Endothelial cell of umbilical vein (primary cell): ENCODE measurements around the gene GTF2E1. TPM values are rescaled to one million over a fixed set of nuclear protein-coding genes. Genes with fewer than 3 reads are reported as not detected.
"Not testable (repeated sequence)": the region's sequence is repeated elsewhere in the genome, so short reads cannot be mapped to it uniquely, and the experiment has no call there.

Source experiments
- BruUV-seq: library from RNA; stranded (reverse); fragments of 400-500 nt; replicated peaks from 2 replicates; lab custom pipeline; 2021; lab: Mats Ljungman, UMichigan
- CTCF ChIA-PET: fragments of 300-600, 350-600 bp; sonication (Branson Sonifier 250); formaldehyde crosslinking; loops from one replicate; lab custom pipeline; 2021; ENCODE audit warnings: antibody characterized with exemption, inconsistent platforms; lab: Charles Lee
- POLR2A ChIA-PET: fragments of 300-600, 350-600 bp; sonication (Branson Sonifier 250); formaldehyde crosslinking; loops from one replicate; lab custom pipeline; 2021; ENCODE audit warnings: antibody characterized with exemption, inconsistent platforms; lab: Charles Lee
- DNase-seq: peaks from one replicate; pipeline ENCODE4 v3.0.0-alpha.2; 2011; ENCODE audit warnings: low read depth, low spot score
- FAIRE-seq: peaks from 2 replicates; lab custom pipeline; 2011; peaks lifted over from hg19 to GRCh38; lab: Jason Lieb, UNC
- H2AFZ ChIP-seq: 2 replicates; pipeline ENCODE4 v1.6.0; 2012; ENCODE audit warnings: low read depth, low read length, control low read depth, inconsistent platforms
- H3K27ac ChIP-seq: 2 replicates; pipeline ENCODE4 v1.5.1; 2011; ENCODE audit warnings: low read depth, mild to moderate bottlenecking, control low read depth, low read length, moderate library complexity; ENCODE audit not compliant: insufficient read depth
- H3K27me3 ChIP-seq, 2 experiments: 2 replicates each; pipeline versions ENCODE4 v1.6.0 to v1.6.1; 2011; ENCODE audit warnings: low read length in 2 of 2, mixed read lengths in 1 of 2; ENCODE audit not compliant: control insufficient read depth in 2 of 2, insufficient read depth in 2 of 2
- H3K36me3 ChIP-seq, 2 experiments: 2 replicates in 1 of 2; 3 replicates in 1 of 2; pipeline ENCODE4 v1.5.1; 2011; ENCODE audit warnings: low read length in 2 of 2, mild to moderate bottlenecking in 1 of 2, moderate library complexity in 1 of 2; ENCODE audit not compliant: control insufficient read depth in 2 of 2, insufficient read depth in 2 of 2; ENCODE audit errors: extremely low read depth in 1 of 2
- H3K4me1 ChIP-seq: 3 replicates; pipeline ENCODE4 v1.5.1; 2011; ENCODE audit warnings: mild to moderate bottlenecking, low read length; ENCODE audit not compliant: control insufficient read depth, insufficient read depth; ENCODE audit errors: extremely low read depth
- H3K4me2 ChIP-seq: 2 replicates; pipeline ENCODE4 v1.6.1; 2011; ENCODE audit warnings: low read length, control low read depth, mixed read lengths; ENCODE audit not compliant: insufficient read depth
- H3K4me3 ChIP-seq, 3 experiments: fragments of 200-600 bp in 1 of 3; sonication (generic), shearing (Covaris generic) in 1 of 3; replicated peaks in 1 of 3; 2 replicates each; pipeline ENCODE4 v1.5.1; 2011 to 2016; ENCODE audit warnings: control low read depth in 3 of 3, low read length in 3 of 3, mild to moderate bottlenecking in 2 of 3, inconsistent platforms in 1 of 3, low read depth in 1 of 3, moderate library complexity in 1 of 3; ENCODE audit not compliant: insufficient read depth in 1 of 3
- H3K79me2 ChIP-seq: 2 replicates; pipeline ENCODE4 v1.6.0; 2012; ENCODE audit warnings: low read length, inconsistent platforms; ENCODE audit not compliant: control insufficient read depth, insufficient read depth
- H3K9ac ChIP-seq: replicated peaks from 2 replicates; pipeline ENCODE3; 2011; ENCODE audit warnings: low read length, control low read depth; ENCODE audit not compliant: insufficient read depth; ENCODE audit errors: extremely low read depth
- H3K9me1 ChIP-seq: replicated peaks from 3 replicates; pipeline ENCODE4 v1.6.0; 2011; ENCODE audit warnings: mild to moderate bottlenecking, low read length; ENCODE audit not compliant: control insufficient read depth, insufficient read depth; ENCODE audit errors: extremely low read depth
- H3K9me3 ChIP-seq: replicated peaks from 2 replicates; pipeline ENCODE4 v1.5.1; 2012; ENCODE audit warnings: low read length, inconsistent platforms; ENCODE audit not compliant: control insufficient read depth, insufficient read depth
- H4K20me1 ChIP-seq: replicated peaks from 2 replicates; pipeline ENCODE3; 2011; ENCODE audit warnings: mild to moderate bottlenecking, low read length; ENCODE audit not compliant: control insufficient read depth, insufficient read depth; ENCODE audit errors: extremely low read depth
- EZH2 ChIP-seq: IDR thresholded peaks from 2 replicates; pipeline ENCODE4 v1.6.1; 2012; ENCODE audit warnings: borderline replicate concordance, low read depth, mild to moderate bottlenecking, moderate library complexity, low read length, inconsistent platforms; ENCODE audit not compliant: severe bottlenecking
- FOS ChIP-seq: IDR thresholded peaks from 2 replicates; pipeline ENCODE4 v1.6.1; 2011; ENCODE audit warnings: mild to moderate bottlenecking, low read length, moderate library complexity, borderline replicate concordance; ENCODE audit not compliant: insufficient read depth
- GATA2 ChIP-seq: IDR thresholded peaks from 2 replicates; pipeline ENCODE4 v1.7.0; 2011; ENCODE audit warnings: low read depth, mild to moderate bottlenecking, moderate library complexity, mixed read lengths, low read length; ENCODE audit not compliant: insufficient read length, insufficient read depth
- JUN ChIP-seq: IDR thresholded peaks from 2 replicates; pipeline ENCODE4 v1.6.1; 2011; ENCODE audit warnings: borderline replicate concordance, low read depth; ENCODE audit not compliant: insufficient read length, insufficient read depth
- MAX ChIP-seq: IDR thresholded peaks from 2 replicates; pipeline ENCODE4 v1.6.1; 2011; ENCODE audit not compliant: insufficient read depth, insufficient read length
- MYC ChIP-seq: IDR thresholded peaks from one replicate; pipeline ENCODE4 v1.6.1; 2011; ENCODE audit warnings: mild to moderate bottlenecking, low read depth, low read length
- POLR2AphosphoS5 ChIP-seq: IDR thresholded peaks from 2 replicates; pipeline ENCODE4 v1.6.1; 2012; ENCODE audit warnings: low read depth, mild to moderate bottlenecking, control low read depth, low read length, moderate library complexity; ENCODE audit not compliant: insufficient read depth
- dilution Hi-C: fragments of 300-500 bp; cut with MboI; formaldehyde crosslinking; loops from one replicate; pipeline ENCODE4 v1.15.0; 2019; ENCODE audit warnings: low sequenced_read_pairs; ENCODE audit not compliant: extremely low pct_ligation_motif_present
- intact Hi-C: fragments of 100-400 bp; cut with micrococcal nuclease; formaldehyde crosslinking; loops from one replicate; pipeline ENCODE4 v1.10.0; 2022
- polyA plus RNA-seq, 4 experiments: library from polyadenylated mRNA; depleted of rRNA in 3 of 4; stranded (reverse) in 3 of 4; unstranded in 1 of 4; fragments of >200 nt; gene quantifications; 2 replicates each; pipeline versions ENCODE4 v1.2.1 to v1.2.3, GENCODE V29; 2011 to 2012; ENCODE audit warnings: missing spikeins in 1 of 4
- total RNA-seq: library from RNA; stranded (reverse); gene quantifications from 2 replicates; pipeline ENCODE4 v1.2.3, GENCODE V29; 2021

The GTF2E1 gene
- total and polyA plus RNA-seq, 2 donors (not counting 3 experiments of a cell fraction or from before 2014, with no cell fraction given), result 10.6 to 27.7 TPM

- CTCF ChIA-PET, result interaction anchor here (0.7 to 3.3 kb wide), 9 partner anchors 9 to 337 kb away, joined by 3 to 23 read pairs (median 5); no protein-coding TSS in a partner anchor
- POLR2A ChIA-PET, result interaction anchor here (1.8 kb wide), 1 partner anchor 38 kb away, joined by 4 read pairs; the partner anchor contains the start of genes GTF2E1 and RABL3
- H3K9me1 ChIP-seq, result no peaks in the 10 kb centered on the region
- intact Hi-C loops (loop anchor here (1.0 kb wide), 2 partner anchors 11 to 39 kb away; partner anchors contain the start of genes GTF2E1 and RABL3), dilution Hi-C loops (no loop called here)
- H3K9me3 ChIP-seq, result no peaks in the 10 kb centered on the region
- no peak overlapping the region for H2AFZ ChIP-seq
- peaks cover 3 to 5% of the 10 kb centered on the region in 2 experiments for H3K36me3 ChIP-seq
- DNase-seq (peak; percentile 90), FAIRE-seq (peak; percentile 93)
- no peaks in the 10 kb centered on the region for H4K20me1 ChIP-seq
- H3K79me2 ChIP-seq, result peaks cover 11% of the 10 kb centered on the region
- H3K9ac ChIP-seq, result no peak overlapping the region
- no TSS peak for BruUV-seq
- peak; percentile 38 for TF ChIP-seq MAX
- TF ChIP-seq GATA2, result no peak
- TF ChIP-seq FOS, result peak; percentile 87
- TF ChIP-seq JUN, result peak; percentile 93
- peak; percentile 95 for TF ChIP-seq POLR2AphosphoS5
- no peak for TF ChIP-seq EZH2
- no peak for TF ChIP-seq MYC
- H3K4me2 ChIP-seq, result peak overlapping the region; percentile 61
- no peaks in the 10 kb centered on the region for H3K27me3 ChIP-seq
- H3K27ac ChIP-seq, result peak overlapping the region; percentile 78
- peaks cover 22% of the 10 kb centered on the region for H3K4me1 ChIP-seq
- H3K4me3 ChIP-seq, result no peak overlapping the region
Observed at GRCh38 chr3:120780977-120781376, 38.4 kb downstream of the GTF2E1 start.

- not testable (repeated sequence) for H3K4me3 ChIP-seq
Observed at GRCh38 chr3:120785832-120786231, 43.3 kb downstream of the GTF2E1 start.

More at GRCh38 chr3:120785832-120786231, 43.3 kb downstream of the GTF2E1 start:
- H3K9me1 ChIP-seq, H3K9ac ChIP-seq, BruUV-seq, DNase-seq, H3K4me2 ChIP-seq, H2AFZ ChIP-seq, POLR2A ChIA-PET, FAIRE-seq, H3K27ac ChIP-seq, intact Hi-C loops, H3K9me3 ChIP-seq, H3K36me3 ChIP-seq, H3K27me3 ChIP-seq, H4K20me1 ChIP-seq, H3K79me2 ChIP-seq, dilution Hi-C loops: not testable (repeated sequence)
- CTCF ChIA-PET, result interaction anchor here (0.7 to 1.6 kb wide), 4 partner anchors 9 to 227 kb away, joined by 3 to 6 read pairs (median 3); no protein-coding TSS in a partner anchor
- H3K4me1 ChIP-seq, result peaks cover 13% of the 10 kb centered on the region
